A549 treated with AZD9567 at 1 μM for 4 hours (cell line): ENCODE results near the gene UBR3. TPM values are rescaled to one million over a fixed set of nuclear protein-coding genes. Genes with fewer than 3 reads are reported as not detected.

Experiments
- total RNA-seq: library from RNA; stranded (reverse); fragments of 200-300 nt; extraction: Qiagen RNA extraction; gene quantifications from 5 replicates; pipeline ENCODE4 v1.2.3, GENCODE V29; 2022; ENCODE audit not compliant: insufficient read depth

The UBR3 gene
- 8.7 to 10.9 TPM (median 10.6 TPM) in 5 replicates for total RNA-seq

GRCh38 chr2:169827272-169828140, at the start of gene UBR3:
Gene UBR3 (plus strand): TSS chr2:169827454. CDS start chr2:169827508, 54 bp downstream.

DNA sequence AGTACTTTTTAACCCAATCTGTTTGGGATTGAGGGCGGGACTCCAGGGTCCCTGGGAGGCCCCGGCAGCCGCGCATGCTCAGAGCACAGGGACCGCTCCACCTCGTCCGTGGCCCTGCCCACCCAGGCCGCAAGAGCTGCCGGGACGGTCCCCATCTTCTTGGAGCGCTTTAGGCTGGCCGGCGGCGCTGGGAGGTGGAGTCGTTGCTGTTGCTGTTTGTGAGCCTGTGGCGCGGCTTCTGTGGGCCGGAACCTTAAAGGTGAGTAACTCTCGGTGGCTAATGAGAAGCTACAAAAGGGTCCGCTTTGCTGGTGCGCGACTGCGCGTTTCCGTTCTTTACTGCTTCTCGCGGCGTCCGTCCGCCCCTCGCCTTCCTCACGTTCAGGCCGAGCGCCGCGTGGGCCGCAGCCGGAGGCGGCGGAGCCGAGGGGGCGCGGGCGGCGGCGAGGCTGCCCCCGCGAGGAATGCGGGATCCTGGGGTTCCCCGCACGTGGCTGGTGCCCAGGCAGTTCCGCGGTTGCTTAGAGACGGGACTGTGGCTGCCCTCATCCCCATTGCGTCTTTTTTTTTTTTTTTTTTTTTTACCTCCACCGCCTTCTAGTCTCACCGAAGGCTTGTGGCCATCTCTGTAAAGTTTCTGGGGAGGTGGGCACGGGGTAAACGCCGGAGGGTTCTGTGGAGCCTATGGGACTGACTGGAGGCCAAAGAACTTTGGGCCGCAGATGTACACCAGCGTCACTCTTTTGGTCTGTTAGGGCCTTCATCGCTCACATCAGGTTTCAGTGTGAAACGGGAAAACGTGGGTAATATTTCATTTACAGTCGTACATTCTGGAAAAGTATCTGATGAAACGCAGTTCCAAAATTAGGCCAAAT, 28.3 kb upstream of the UBR3 start, which contains the start of gene SSB:
TSS of gene SSB (plus strand) at position 154 of the 875 bp plus-strand sequence. CDS start 2,090 bp downstream, outside the sequence.

DNA sequence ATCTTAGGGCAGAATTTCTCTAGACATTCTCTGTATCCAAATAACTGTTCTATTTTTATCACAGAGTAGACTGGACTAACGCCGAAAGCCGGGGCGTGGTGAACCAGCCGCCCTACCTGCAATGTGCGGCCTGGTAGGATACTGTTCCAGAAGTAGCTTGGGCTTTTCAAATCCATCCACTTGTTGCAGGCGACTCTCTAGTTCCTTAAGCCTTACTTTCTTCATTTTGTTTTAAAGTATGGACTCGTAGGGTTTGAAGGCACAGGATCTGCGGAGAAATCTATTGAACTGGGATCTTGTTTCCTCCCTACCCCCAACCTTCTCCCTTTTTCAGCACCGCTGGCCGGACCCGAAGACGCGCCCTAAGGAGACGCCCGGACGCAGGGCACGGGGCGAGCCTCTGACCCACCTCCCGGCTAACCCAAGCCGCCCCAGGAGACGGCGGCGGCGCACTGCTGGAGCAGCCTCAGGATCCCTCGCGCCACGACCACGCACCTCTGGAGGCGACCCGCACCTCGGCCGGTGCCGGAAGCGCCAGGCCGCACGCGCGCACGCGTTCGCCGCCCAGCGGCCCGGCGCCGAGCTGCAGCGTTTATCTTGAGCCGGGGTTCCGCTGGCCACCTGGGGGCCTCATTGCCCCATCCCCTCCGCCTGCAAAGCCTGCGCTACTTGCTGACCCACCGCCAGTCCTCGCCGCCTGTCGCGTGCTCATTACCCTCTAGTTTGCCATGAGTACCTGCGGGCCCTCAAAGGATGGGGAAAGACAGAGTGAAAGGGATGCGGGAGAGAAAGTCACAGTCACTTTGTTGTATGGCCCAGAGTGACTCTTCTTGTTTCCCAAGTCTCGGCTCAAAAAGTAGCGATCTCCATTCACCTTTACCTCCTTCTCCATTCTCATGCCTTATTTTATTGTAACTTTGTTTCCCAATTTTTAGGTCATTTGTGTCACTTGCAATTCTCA, 2.6 kb upstream of the UBR3 start, which contains the start of gene METTL5:
TSS of gene METTL5 (minus strand) at position 533 of the 961 bp plus-strand sequence. CDS start at position 225, 308 bp downstream.

Other genes with a start within 250 kb of the UBR3 start
- gene PPIG, start 243.1 kb upstream of the UBR3 start, total RNA-seq, result 32.8 to 51.7 TPM (median 39.5 TPM) in 5 replicates
- 0.22 to 0.58 TPM (median 0.40 TPM) in 4 of 5 replicates, not detected in the other for gene CFAP210, start 133.0 kb upstream of the UBR3 start, total RNA-seq
- 2.1 to 2.8 TPM (median 2.6 TPM) in 4 of 5 replicates, not detected in the other for gene PHOSPHO2, start 133.0 kb upstream of the UBR3 start, total RNA-seq
- gene KLHL23, start 93.6 kb upstream of the UBR3 start, total RNA-seq, result 6.0 to 11.2 TPM (median 8.3 TPM) in 5 replicates
- 127 to 190 TPM (median 139 TPM) in 5 replicates for gene SSB, start 28.6 kb upstream of the UBR3 start, total RNA-seq
- gene METTL5, start 2.5 kb upstream of the UBR3 start, total RNA-seq, result 62.4 to 80.2 TPM (median 66.2 TPM) in 5 replicates